Parathyroid adenoma (tissue), 2 donors: ENCODE measurements around the gene NFKBIZ.

Source experiments
- H2AFZ ChIP-seq: fragments of 300-600 bp; sonication (generic); one replicate; pipeline ENCODE4 v1.7.0; 2017; ENCODE audit warnings: antibody characterized with exemption, mild to moderate bottlenecking
- H3K27ac ChIP-seq: fragments of 300-600 bp; sonication (generic); one replicate; pipeline ENCODE4 v1.7.0; 2017
- H3K27me3 ChIP-seq: fragments of 300-600 bp; sonication (generic); one replicate; pipeline ENCODE4 v1.7.0; 2017; ENCODE audit warnings: low read length; ENCODE audit not compliant: control insufficient read depth, insufficient read depth
- H3K36me3 ChIP-seq: fragments of 300-600 bp; sonication (generic); one replicate; pipeline ENCODE4 v1.7.0; 2017; ENCODE audit warnings: low read length; ENCODE audit not compliant: control insufficient read depth, insufficient read depth
- H3K4me1 ChIP-seq: fragments of 300-600 bp; sonication (generic); one replicate; pipeline ENCODE4 v1.7.0; 2017; ENCODE audit warnings: control low read depth
- H3K4me2 ChIP-seq: fragments of 300-600 bp; sonication (generic); one replicate; pipeline ENCODE4 v1.7.0; 2017; ENCODE audit warnings: low read length
- H3K4me3 ChIP-seq: fragments of 300-600 bp; sonication (generic); one replicate; pipeline ENCODE4 v1.7.0; 2017; ENCODE audit warnings: low read depth, low read length
- H3K79me2 ChIP-seq: fragments of 300-600 bp; sonication (generic); one replicate; pipeline ENCODE4 v1.7.0; 2017; ENCODE audit warnings: control low read depth
- H3K9ac ChIP-seq: fragments of 300-600 bp; sonication (generic); one replicate; pipeline ENCODE4 v1.7.0; 2017; ENCODE audit warnings: mild to moderate bottlenecking
- H3K9me3 ChIP-seq: fragments of 300-600 bp; sonication (generic); one replicate; pipeline ENCODE4 v1.7.0; 2017; ENCODE audit warnings: low read length; ENCODE audit not compliant: control insufficient read depth
- TF ChIP-seq, protein P1 (sequence below): fragments of 300-600 bp; sonication (generic); IDR thresholded peaks from one replicate; pipeline ENCODE4 v1.7.0; 2017; ENCODE audit warnings: antibody characterized with exemption, mild to moderate bottlenecking
- donor health status: primary hyperparathyroidism.

NFKBIZ gene

GRCh38 chr3:101873619-101874018 is 24.3 kb downstream of the NFKBIZ start:
- no peaks in the 10 kb centered on the region for H3K27me3 ChIP-seq
- no peak overlapping the region for H3K4me2 ChIP-seq
- no peak overlapping the region for H3K27ac ChIP-seq
- H3K9me3 ChIP-seq, result no peaks in the 10 kb centered on the region
- TF ChIP-seq, protein P1, sequence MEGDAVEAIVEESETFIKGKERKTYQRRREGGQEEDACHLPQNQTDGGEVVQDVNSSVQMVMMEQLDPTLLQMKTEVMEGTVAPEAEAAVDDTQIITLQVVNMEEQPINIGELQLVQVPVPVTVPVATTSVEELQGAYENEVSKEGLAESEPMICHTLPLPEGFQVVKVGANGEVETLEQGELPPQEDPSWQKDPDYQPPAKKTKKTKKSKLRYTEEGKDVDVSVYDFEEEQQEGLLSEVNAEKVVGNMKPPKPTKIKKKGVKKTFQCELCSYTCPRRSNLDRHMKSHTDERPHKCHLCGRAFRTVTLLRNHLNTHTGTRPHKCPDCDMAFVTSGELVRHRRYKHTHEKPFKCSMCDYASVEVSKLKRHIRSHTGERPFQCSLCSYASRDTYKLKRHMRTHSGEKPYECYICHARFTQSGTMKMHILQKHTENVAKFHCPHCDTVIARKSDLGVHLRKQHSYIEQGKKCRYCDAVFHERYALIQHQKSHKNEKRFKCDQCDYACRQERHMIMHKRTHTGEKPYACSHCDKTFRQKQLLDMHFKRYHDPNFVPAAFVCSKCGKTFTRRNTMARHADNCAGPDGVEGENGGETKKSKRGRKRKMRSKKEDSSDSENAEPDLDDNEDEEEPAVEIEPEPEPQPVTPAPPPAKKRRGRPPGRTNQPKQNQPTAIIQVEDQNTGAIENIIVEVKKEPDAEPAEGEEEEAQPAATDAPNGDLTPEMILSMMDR, result no peak
- H3K4me1 ChIP-seq, result no peaks in the 10 kb centered on the region
- H2AFZ ChIP-seq, result no peak overlapping the region
- H3K79me2 ChIP-seq, result no peaks in the 10 kb centered on the region
- H3K36me3 ChIP-seq, result no peaks in the 10 kb centered on the region
- no peak overlapping the region for H3K4me3 ChIP-seq
- H3K9ac ChIP-seq, result no peak overlapping the region

DNA sequence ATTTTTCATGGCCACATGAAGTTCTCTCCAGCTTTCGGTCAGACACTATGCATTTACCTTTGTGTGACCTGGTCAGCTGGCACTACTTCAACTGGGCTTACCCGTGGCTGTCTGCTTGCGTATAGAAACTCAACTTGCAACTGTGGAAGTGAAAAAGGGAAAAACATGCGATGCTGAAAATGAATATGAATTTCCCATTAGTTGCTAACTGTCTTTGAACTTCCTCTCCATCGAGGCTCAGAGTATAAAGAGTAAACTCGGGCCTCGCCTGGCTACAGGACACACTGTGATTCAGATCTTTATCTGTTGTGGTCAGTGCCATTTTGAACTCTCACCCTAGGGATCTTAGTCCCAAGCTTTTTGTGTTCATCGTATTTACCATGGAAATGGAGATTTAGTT is 26.8 kb downstream of the NFKBIZ start:
- Histone ChIP-seq H3K9ac (no peak overlapping the region), H3K79me2 (no peaks in the 10 kb centered on the region), H3K27me3 (no peaks in the 10 kb centered on the region), H3K4me1 (no peaks in the 10 kb centered on the region), H3K4me3 (no peak overlapping the region), H2AFZ (no peak overlapping the region), H3K36me3 (no peaks in the 10 kb centered on the region), H3K9me3 (no peaks in the 10 kb centered on the region), H3K27ac (no peak overlapping the region), H3K4me2 (no peak overlapping the region)
- TF ChIP-seq, protein P1, result no peak

DNA sequence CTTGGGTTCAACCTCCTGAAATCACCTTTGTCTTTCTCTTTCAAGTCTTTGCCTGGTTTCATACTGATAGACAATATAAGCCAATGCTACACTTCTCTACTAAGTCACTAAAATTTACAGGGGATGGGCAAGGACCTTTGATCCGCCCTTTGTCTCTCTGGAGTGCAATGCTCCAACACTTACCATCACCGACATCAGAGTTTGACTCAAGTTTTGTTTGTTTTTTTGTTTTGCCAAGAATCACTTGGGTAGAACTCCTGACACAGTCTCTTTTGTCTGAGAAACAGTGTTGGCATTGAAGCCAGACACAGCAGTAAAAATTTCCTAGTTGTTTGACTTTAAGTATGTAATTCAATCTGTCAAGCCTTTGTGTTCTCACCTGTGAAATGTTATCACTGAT is 29.3 kb downstream of the NFKBIZ start:
- Histone ChIP-seq H3K4me1 (no peaks in the 10 kb centered on the region), H3K4me2 (no peak overlapping the region), H2AFZ (no peak overlapping the region), H3K9me3 (no peaks in the 10 kb centered on the region), H3K27ac (no peak overlapping the region), H3K79me2 (no peaks in the 10 kb centered on the region), H3K27me3 (no peaks in the 10 kb centered on the region), H3K36me3 (no peaks in the 10 kb centered on the region), H3K4me3 (no peak overlapping the region), H3K9ac (no peak overlapping the region)
- TF ChIP-seq, protein P1, result no peak

GRCh38 chr3:101879102-101879501 is 29.8 kb downstream of the NFKBIZ start:
- H3K27ac ChIP-seq, result no peak overlapping the region
- H3K4me1 ChIP-seq, result no peaks in the 10 kb centered on the region
- H2AFZ ChIP-seq, result no peak overlapping the region
- no peaks in the 10 kb centered on the region for H3K9me3 ChIP-seq
- no peaks in the 10 kb centered on the region for H3K36me3 ChIP-seq
- H3K27me3 ChIP-seq, result no peaks in the 10 kb centered on the region
- TF ChIP-seq, protein P1, result no peak
- no peak overlapping the region for H3K4me2 ChIP-seq
- no peak overlapping the region for H3K4me3 ChIP-seq
- no peak overlapping the region for H3K9ac ChIP-seq
- H3K79me2 ChIP-seq, result no peaks in the 10 kb centered on the region

DNA sequence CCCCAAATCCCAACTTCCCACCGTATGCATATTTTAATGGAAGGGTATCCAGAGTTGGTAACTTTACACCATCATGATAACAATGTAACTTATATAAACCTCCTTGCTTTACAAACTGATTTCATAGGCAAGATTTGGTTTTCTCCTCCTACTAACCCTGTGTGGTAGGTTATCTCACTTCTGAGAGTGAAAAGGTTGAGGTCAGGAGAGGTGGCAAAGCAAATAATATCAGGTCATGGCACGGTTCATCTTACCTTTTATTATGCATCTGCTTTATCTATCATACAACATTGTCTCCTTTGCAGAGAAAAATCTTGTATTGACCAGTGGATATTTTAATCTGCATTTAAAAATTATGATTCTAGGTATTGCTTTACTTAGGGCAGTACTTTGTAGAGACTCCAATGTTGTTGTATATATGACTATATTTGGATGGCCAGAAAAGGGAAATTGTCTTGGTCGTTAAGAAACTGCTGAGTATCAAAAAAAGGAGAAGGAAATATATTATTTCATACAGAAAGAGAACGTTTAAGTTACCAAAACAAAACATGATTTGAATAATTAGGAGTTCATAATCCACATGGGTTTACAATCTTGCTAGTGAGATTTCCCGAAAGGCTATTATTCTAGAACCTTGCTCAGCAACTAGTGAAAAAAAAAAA is 30.4 kb downstream of the NFKBIZ start:
- Histone ChIP-seq H3K4me3 (no peak overlapping the region), H3K27ac (no peak overlapping the region), H3K4me2 (no peak overlapping the region), H3K9me3 (no peaks in the 10 kb centered on the region), H3K27me3 (no peaks in the 10 kb centered on the region), H3K79me2 (no peaks in the 10 kb centered on the region), H2AFZ (no peak overlapping the region), H3K4me1 (no peaks in the 10 kb centered on the region), H3K36me3 (no peaks in the 10 kb centered on the region), H3K9ac (no peak overlapping the region)
- TF ChIP-seq, protein P1, result no peak
